ENCODE data around the gene KRTAP2-2.
"Not testable (repeated sequence)": the region's sequence is repeated elsewhere in the genome, so short reads cannot be mapped to it uniquely, and the experiment has no call there.

The KRTAP2-2 gene

GRCh38 chr17:41055130-41055529 lies at the start of gene KRTAP2-2:
TSS of gene KRTAP2-2 (minus strand) at chr17:41055230. CDS start at chr17:41055211, 19 bp downstream.
- not testable (repeated sequence) for H3K9me3 Mint-ChIP-seq (ENCODE audit: low read depth); H3K4me1 Mint-ChIP-seq (ENCODE audit: low read depth); H3K4me3 Mint-ChIP-seq; H3K36me3 Mint-ChIP-seq; H3K27ac Mint-ChIP-seq
- peaks cover 16% of the 10 kb centered on the region for H3K27me3 Mint-ChIP-seq

GRCh38 chr17:41104386-41105038 lies 49.5 kb upstream of the KRTAP2-2 start:
- H3K4me1 Mint-ChIP-seq (ENCODE audit: low read depth), result peaks cover 21% of the 10 kb centered on the region
- H3K4me3 Mint-ChIP-seq; H3K27ac Mint-ChIP-seq; H3K9me3 Mint-ChIP-seq (ENCODE audit: low read depth); H3K27me3 Mint-ChIP-seq; H3K36me3 Mint-ChIP-seq: not testable (repeated sequence)

GRCh38 chr17:41103896-41104295 lies 48.9 kb upstream of the KRTAP2-2 start:
- H3K4me1 Mint-ChIP-seq (ENCODE audit: low read depth), result peaks cover 19% of the 10 kb centered on the region
- no peak overlapping the region for H3K27ac Mint-ChIP-seq
- H3K36me3 Mint-ChIP-seq, result no peaks in the 10 kb centered on the region
- H3K27me3 Mint-ChIP-seq, result peaks cover 4% of the 10 kb centered on the region
- H3K9me3 Mint-ChIP-seq (ENCODE audit: low read depth), result no peaks in the 10 kb centered on the region
- no peak overlapping the region for H3K4me3 Mint-ChIP-seq

GRCh38 chr17:41101586-41102259 lies 46.7 kb upstream of the KRTAP2-2 start, which contains the start of gene KRTAP4-16:
TSS of gene KRTAP4-16 (minus strand) at chr17:41102209. CDS start at chr17:41102209, 0 bp downstream.
- Mint-ChIP-seq H3K4me1 (ENCODE audit: low read depth) (peaks cover 9% of the 10 kb centered on the region), H3K27ac (no peak within 1 kb of the TSS), H3K27me3 (peaks cover 8% of the 10 kb centered on the region), H3K9me3 (ENCODE audit: low read depth) (no peaks in the 10 kb centered on the region), H3K4me3 (no peak within 1 kb of the TSS), H3K36me3 (no peaks in the 10 kb centered on the region)

- H3K4me3 Mint-ChIP-seq; H3K27me3 Mint-ChIP-seq; H3K36me3 Mint-ChIP-seq; H3K4me1 Mint-ChIP-seq (ENCODE audit: low read depth); H3K27ac Mint-ChIP-seq; H3K9me3 Mint-ChIP-seq (ENCODE audit: low read depth): not testable (repeated sequence)
Measured at GRCh38 chr17:41099682-41100480, 44.9 kb upstream of the KRTAP2-2 start.

- Mint-ChIP-seq H3K27ac (no peak overlapping the region), H3K9me3 (ENCODE audit: low read depth) (no peaks in the 10 kb centered on the region), H3K4me1 (ENCODE audit: low read depth) (peaks cover 9% of the 10 kb centered on the region), H3K36me3 (no peaks in the 10 kb centered on the region), H3K27me3 (peaks cover 7% of the 10 kb centered on the region), H3K4me3 (no peak overlapping the region)
Measured at GRCh38 chr17:41098481-41098880, 43.5 kb upstream of the KRTAP2-2 start.

- Mint-ChIP-seq H3K4me1 (ENCODE audit: low read depth) (peaks cover 9% of the 10 kb centered on the region), H3K36me3 (peaks cover 1% of the 10 kb centered on the region), H3K9me3 (ENCODE audit: low read depth) (no peaks in the 10 kb centered on the region), H3K4me3 (no peak within 1 kb of the TSS), H3K27ac (peak within 1 kb of the TSS; percentile 52), H3K27me3 (peaks cover 7% of the 10 kb centered on the region)
Measured at GRCh38 chr17:41098042-41098441, 43.0 kb upstream of the KRTAP2-2 start, which contains the start of gene KRTAP4-8. TSS of gene KRTAP4-8 (minus strand) at chr17:41098142. CDS start at chr17:41098084, 58 bp downstream.

GRCh38 chr17:41096055-41096454 lies 41.0 kb upstream of the KRTAP2-2 start:
- Mint-ChIP-seq H3K9me3 (ENCODE audit: low read depth) (no peaks in the 10 kb centered on the region), H3K36me3 (peaks cover 2% of the 10 kb centered on the region), H3K27ac (no peak overlapping the region), H3K27me3 (peaks cover 7% of the 10 kb centered on the region), H3K4me1 (ENCODE audit: low read depth) (peaks cover 9% of the 10 kb centered on the region), H3K4me3 (no peak overlapping the region)

- H3K36me3 Mint-ChIP-seq; H3K4me3 Mint-ChIP-seq; H3K4me1 Mint-ChIP-seq (ENCODE audit: low read depth); H3K27me3 Mint-ChIP-seq; H3K27ac Mint-ChIP-seq; H3K9me3 Mint-ChIP-seq (ENCODE audit: low read depth): not testable (repeated sequence)
Measured at GRCh38 chr17:41088760-41089352, 33.8 kb upstream of the KRTAP2-2 start.

- H3K36me3 Mint-ChIP-seq; H3K27ac Mint-ChIP-seq; H3K4me3 Mint-ChIP-seq; H3K4me1 Mint-ChIP-seq (ENCODE audit: low read depth); H3K27me3 Mint-ChIP-seq; H3K9me3 Mint-ChIP-seq (ENCODE audit: low read depth): not testable (repeated sequence)
Measured at GRCh38 chr17:41084100-41084856, 29.2 kb upstream of the KRTAP2-2 start, which contains the start of gene KRTAP4-7. TSS of gene KRTAP4-7 (plus strand) at chr17:41084150. CDS start at chr17:41084207, 57 bp downstream.

- H3K27me3 Mint-ChIP-seq; H3K27ac Mint-ChIP-seq; H3K36me3 Mint-ChIP-seq; H3K4me3 Mint-ChIP-seq; H3K9me3 Mint-ChIP-seq (ENCODE audit: low read depth); H3K4me1 Mint-ChIP-seq (ENCODE audit: low read depth): not testable (repeated sequence)
Measured at GRCh38 chr17:41083427-41083826, 28.4 kb upstream of the KRTAP2-2 start.

- Mint-ChIP-seq H3K27ac (no peak overlapping the region), H3K4me1 (ENCODE audit: low read depth) (no peaks in the 10 kb centered on the region), H3K4me3 (no peak overlapping the region), H3K9me3 (ENCODE audit: low read depth) (peaks cover 5% of the 10 kb centered on the region), H3K27me3 (peaks cover 8% of the 10 kb centered on the region), H3K36me3 (no peaks in the 10 kb centered on the region)
Measured at GRCh38 chr17:41082626-41083025, 27.6 kb upstream of the KRTAP2-2 start.

- Mint-ChIP-seq H3K27ac (no peak overlapping the region), H3K9me3 (ENCODE audit: low read depth) (no peaks in the 10 kb centered on the region), H3K4me3 (no peak overlapping the region), H3K27me3 (peaks cover 17% of the 10 kb centered on the region), H3K36me3 (no peaks in the 10 kb centered on the region), H3K4me1 (ENCODE audit: low read depth) (no peaks in the 10 kb centered on the region)
Measured at GRCh38 chr17:41076788-41077187, 21.8 kb upstream of the KRTAP2-2 start.

GRCh38 chr17:41073676-41074075 lies 18.6 kb upstream of the KRTAP2-2 start:
- H3K27me3 Mint-ChIP-seq, result peaks cover 12% of the 10 kb centered on the region
- H3K4me3 Mint-ChIP-seq, result no peak overlapping the region
- H3K9me3 Mint-ChIP-seq (ENCODE audit: low read depth), result no peaks in the 10 kb centered on the region
- H3K27ac Mint-ChIP-seq, result no peak overlapping the region
- no peaks in the 10 kb centered on the region for H3K4me1 Mint-ChIP-seq (ENCODE audit: low read depth)
- H3K36me3 Mint-ChIP-seq, result no peaks in the 10 kb centered on the region
